Heart left ventricle (tissue), 13 donors: Measurements from ENCODE around the gene CBLL1.

ENCODE experiments used
- CTCF ChIP-seq, 12 donors: fragments of 200-600 bp; sonication (generic) in 4 of 12; IDR thresholded peaks; one replicate each; pipeline versions ENCODE4 v1.5.0 to v1.8.0; 2018 to 2022; ENCODE audit warnings: antibody characterized with exemption in 12 of 12, mild to moderate bottlenecking in 5 of 12
- POLR2A ChIP-seq, 2 donors: fragments of 450-650 bp; IDR thresholded peaks; one replicate each; pipeline ENCODE4 v1.6.1; 2017; ENCODE audit warnings: antibody characterized with exemption in 2 of 2, mild to moderate bottlenecking in 2 of 2, moderate library complexity in 2 of 2
- donor health status: ischemic (EF 13 %, LVEDD 7.1; RV severe dilation, severe dysfunction).
- donor health status: DM: no; HTN: yes; CAD: no.
- donor health status: DM: no; HTN: no; CAD: no.
- donor health status: ischemic (EF 25% LVEDD 6.9; RV normal size, moderate dysfunction).
- donor health status: ischemic (EF 25% LVEDD 5.7; RV mildly dilated, moderate dysfunction).
- donor health status: ischemic (EF 35%, LVEDD 5.7; RV mildly dilated, moderate dysfunction).
- donor health status: nonischemic (EF 11% LVEDD 7.7; RV severe dilation, severe dysfunction).
- donor health status: DM: yes; HTN: yes; CAD: no.
- donor health status: PGD.
- donor health status: ischemic (EF 29% LVEDD 5.4; RV normal size, mild dysfunction).
- donor health status: nonischemic (EF 23%, LVEDD 6.1; RV moderate dilation, normal function).

- TF ChIP-seq CTCF (IDR thresholded peaks at IDR 0.05) (no peak), POLR2A (IDR thresholded peaks at IDR 0.05) (no peak)
These were observed 65.2 kb downstream of the CBLL1 start for GRCh38 chr7:107809179-107809578.
